IPS-NIHi7 (cell line): ENCODE measurements around the gene SYNE2.
"Not testable (repeated sequence)": the region's sequence is repeated elsewhere in the genome, so short reads cannot be mapped to it uniquely, and the experiment has no call there.

Experiments used
- DNase-seq: peaks from one replicate; pipeline ENCODE4 v3.0.0; 2012; ENCODE audit warnings: mixed read lengths; ENCODE audit errors: extremely low spot score

Gene SYNE2

GRCh38 chr14:64075613-64076005, 222.8 kb downstream of the SYNE2 start:
- no peak for DNase-seq

- DNase-seq, result no peak
These were observed 227.6 kb downstream of the SYNE2 start for GRCh38 chr14:64080452-64080851.

- no peak for DNase-seq
These were observed 228.5 kb downstream of the SYNE2 start for GRCh38 chr14:64081174-64081746.

GRCh38 chr14:64082837-64083236, 230.0 kb downstream of the SYNE2 start:
- DNase-seq, result no peak

- DNase-seq, result no peak
These were observed 235.8 kb downstream of the SYNE2 start for GRCh38 chr14:64088647-64088964.

GRCh38 chr14:64089920-64090319, 237.1 kb downstream of the SYNE2 start:
- peak; percentile 79 for DNase-seq

- DNase-seq, result no peak
These were observed 238.4 kb downstream of the SYNE2 start for GRCh38 chr14:64091217-64091616.

GRCh38 chr14:64092338-64092737, 239.5 kb downstream of the SYNE2 start:
- DNase-seq, result no peak

GRCh38 chr14:64092940-64093339, 240.1 kb downstream of the SYNE2 start:
- no peak for DNase-seq

- DNase-seq, result no peak
These were observed 242.8 kb downstream of the SYNE2 start for GRCh38 chr14:64095620-64096019.

GRCh38 chr14:64098120-64098519, 245.3 kb downstream of the SYNE2 start:
- no peak for DNase-seq

- no peak for DNase-seq
These were observed 254.6 kb downstream of the SYNE2 start for GRCh38 chr14:64107438-64107837.

- no peak for DNase-seq
These were observed 257.2 kb downstream of the SYNE2 start for GRCh38 chr14:64109819-64110554.

GRCh38 chr14:64110802-64111201, 258.0 kb downstream of the SYNE2 start:
- DNase-seq, result no peak

- DNase-seq, result no peak
These were observed 260.3 kb downstream of the SYNE2 start for GRCh38 chr14:64112867-64113678.

- DNase-seq, result peak; percentile 15
These were observed 261.4 kb downstream of the SYNE2 start for GRCh38 chr14:64114166-64114565.

- no peak for DNase-seq
These were observed 262.0 kb downstream of the SYNE2 start for GRCh38 chr14:64114796-64115195.

GRCh38 chr14:64115401-64115800, 262.6 kb downstream of the SYNE2 start:
- no peak for DNase-seq

GRCh38 chr14:64117671-64118402, 265.0 kb downstream of the SYNE2 start:
- no peak for DNase-seq

GRCh38 chr14:64118403-64118742, 265.6 kb downstream of the SYNE2 start:
- not testable (repeated sequence) for DNase-seq

GRCh38 chr14:64118892-64119291, 266.1 kb downstream of the SYNE2 start:
- no peak for DNase-seq

- no peak for DNase-seq
These were observed 266.7 kb downstream of the SYNE2 start for GRCh38 chr14:64119500-64119899.
